CD4-positive, alpha-beta T cell treated with Interleukin-1 beta for 1 hour (primary cell): ENCODE measurements around the gene SPSB1.
A peak's percentile ranks its signal among the peaks of the same experiment; 100 is the strongest.
"Not testable (repeated sequence)": the region's sequence is repeated elsewhere in the genome, so short reads cannot be mapped to it uniquely, and the experiment has no call there.

Source experiments
- DNase-seq, 2 donors: peaks; one replicate each; pipeline ENCODE4 v3.0.0-alpha.2; 2020 to 2022

SPSB1 gene

DNA sequence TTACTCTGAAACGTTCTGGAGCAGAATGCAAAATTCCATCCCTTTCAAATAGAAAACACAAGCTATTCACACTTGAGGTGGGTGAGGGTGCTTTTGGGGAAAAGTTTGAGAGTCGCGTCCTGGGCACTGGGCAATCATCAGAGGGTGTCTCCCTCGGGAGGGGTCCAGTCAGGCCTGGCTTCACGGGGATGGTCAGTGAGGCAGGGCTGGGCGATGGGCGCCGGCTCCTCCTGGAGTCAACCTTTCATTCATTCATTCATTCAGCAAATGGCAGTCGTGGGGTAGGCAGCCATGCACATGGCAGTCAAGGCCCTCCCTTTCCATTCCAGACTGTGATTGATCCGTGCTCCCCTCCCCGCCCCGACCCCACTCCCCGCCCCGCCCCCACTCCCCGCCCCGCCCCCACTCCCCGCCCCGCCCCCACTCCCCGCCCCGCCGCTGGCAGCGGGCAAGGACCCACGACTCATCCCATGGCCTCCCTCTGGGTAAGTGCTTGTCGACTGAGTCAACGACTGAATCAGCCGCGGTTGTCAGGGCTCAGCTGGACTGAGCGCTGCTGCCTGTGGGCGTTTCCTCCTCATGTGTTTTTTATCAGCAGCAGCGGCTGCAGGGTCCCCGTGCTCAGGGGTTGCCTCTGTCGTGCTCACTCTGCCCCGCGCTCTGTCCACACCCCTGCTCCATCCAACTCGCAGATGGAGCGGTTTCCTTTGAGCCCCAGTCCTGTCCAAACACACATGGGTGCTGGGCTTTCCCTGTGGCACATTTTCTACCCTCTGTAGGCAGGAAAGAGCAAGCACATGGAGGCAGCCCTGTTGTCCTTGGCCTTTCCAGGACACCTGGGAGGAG is 12.5 kb upstream of the SPSB1 start:
- DNase-seq: no peak

DNA sequence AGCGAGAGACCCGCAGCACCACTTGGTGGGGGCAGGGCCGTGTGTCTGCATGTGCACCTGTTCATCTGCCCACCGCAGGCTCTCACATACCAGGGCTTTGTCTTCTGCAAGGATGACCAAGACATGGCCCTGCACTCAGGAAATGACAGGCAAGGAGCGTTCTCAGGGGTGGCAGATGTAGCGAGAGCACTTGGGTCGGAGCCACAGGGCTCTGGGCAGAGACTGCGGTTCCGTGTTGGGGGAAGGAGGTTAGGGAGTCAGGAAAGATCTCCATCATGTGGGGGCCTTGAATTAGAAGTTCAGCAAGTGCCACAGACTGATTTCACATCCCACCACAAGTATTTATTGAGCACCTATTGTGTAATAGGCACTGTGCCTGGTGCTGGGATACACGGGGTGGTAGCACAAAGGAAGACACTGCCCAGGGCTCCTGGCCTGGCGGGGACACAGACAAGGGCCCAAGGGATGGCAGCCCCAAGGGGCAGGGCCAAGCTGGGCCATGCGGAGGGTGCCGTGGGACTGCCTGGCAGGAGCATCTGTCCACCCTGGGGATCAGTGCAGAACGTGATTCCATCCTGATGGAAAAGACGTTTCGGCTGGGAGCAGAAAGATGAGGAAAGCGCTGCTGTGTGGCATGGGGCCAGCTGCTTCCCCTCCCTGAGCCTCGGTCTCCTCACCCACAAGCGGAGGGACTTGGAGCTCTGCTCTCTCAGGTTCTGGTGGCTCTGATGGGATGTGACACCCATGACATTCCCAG is 11.4 kb upstream of the SPSB1 start:
- DNase-seq: no peak

DNA sequence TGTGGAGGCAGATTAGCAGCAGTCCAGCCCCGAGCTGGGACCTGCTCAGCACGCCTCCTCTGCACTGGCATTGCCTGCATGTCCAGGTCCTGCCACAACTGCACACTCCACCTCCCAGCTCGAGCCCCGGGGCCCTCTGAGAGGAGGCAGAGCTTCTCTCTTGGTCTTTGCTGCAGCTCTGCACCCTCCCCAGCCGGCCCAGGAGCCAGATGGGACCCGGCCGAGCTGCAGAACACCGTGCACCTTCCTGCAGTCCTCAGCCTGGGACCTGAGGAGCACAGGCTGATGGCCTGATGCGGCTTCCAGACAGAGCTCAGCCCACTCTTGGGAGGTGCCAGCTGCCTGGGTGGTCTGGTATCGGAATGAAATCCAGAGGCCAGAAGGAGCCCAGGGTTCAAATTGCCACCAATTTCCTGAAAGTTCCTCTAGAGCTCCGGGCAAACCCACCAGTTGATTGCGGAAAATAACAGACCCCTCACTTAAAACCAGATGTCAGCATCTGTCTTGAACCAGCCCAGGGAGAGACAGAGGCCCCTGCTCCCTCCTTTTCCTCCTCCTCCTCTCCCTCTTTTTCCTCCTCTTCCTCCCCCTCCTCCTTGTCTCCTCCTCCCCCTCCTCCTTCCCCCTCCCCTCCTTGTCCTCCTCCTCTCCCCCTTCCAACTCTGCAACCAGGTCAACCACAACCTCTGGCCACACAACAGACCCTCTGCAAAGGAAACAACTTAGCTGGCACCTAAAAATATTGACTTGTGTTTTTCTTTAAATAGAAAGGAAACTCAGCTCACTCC is 10.6 kb upstream of the SPSB1 start:
- no peak for DNase-seq

- no peak for DNase-seq
Observed at GRCh38 chr1:9282696-9282955, 10.1 kb upstream of the SPSB1 start.

- no peak for DNase-seq
Observed at GRCh38 chr1:9284061-9284460, 8.6 kb upstream of the SPSB1 start.

DNA sequence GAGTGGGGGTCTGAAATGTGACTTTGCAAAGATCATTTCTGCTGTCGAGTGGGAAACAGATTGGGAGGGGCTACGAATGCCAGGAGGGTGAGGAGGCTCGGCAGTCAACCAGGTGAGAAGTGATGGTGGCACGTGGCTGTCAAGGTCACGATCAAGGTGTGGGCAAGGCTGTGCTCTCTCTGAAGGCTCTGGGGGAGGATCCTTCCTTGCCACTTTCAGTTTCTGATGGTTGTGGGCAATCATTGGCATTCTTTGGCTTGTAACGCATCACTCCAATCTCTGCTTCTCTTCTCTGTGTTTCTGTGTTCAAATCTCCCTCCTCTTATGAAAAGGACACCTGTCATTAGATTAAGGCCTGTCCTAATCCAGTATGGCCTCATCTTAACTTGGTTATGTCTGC is 6.1 kb upstream of the SPSB1 start:
- DNase-seq: no peak

DNA sequence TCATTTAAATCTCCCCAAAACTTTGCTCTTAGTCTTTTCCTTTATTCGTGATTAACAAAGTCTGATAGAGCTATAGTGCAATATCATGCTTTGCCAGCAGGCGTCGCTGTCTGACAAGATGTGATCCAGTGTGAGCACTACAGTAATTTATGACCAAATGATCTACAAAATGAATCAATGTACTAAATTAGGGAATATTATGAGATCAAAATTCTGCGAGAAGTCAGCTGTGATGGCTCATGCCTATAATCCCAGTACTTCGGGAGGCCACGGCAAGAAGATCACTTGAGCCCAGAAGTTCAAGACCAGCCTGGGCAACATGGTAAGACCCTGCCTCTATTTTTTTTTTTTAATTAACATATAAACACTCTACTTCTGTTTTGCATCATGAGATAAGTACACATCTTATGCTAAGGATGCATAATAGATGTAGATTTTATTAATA is 3.6 kb upstream of the SPSB1 start:
- peak; percentile 76 to 85 for DNase-seq

DNA sequence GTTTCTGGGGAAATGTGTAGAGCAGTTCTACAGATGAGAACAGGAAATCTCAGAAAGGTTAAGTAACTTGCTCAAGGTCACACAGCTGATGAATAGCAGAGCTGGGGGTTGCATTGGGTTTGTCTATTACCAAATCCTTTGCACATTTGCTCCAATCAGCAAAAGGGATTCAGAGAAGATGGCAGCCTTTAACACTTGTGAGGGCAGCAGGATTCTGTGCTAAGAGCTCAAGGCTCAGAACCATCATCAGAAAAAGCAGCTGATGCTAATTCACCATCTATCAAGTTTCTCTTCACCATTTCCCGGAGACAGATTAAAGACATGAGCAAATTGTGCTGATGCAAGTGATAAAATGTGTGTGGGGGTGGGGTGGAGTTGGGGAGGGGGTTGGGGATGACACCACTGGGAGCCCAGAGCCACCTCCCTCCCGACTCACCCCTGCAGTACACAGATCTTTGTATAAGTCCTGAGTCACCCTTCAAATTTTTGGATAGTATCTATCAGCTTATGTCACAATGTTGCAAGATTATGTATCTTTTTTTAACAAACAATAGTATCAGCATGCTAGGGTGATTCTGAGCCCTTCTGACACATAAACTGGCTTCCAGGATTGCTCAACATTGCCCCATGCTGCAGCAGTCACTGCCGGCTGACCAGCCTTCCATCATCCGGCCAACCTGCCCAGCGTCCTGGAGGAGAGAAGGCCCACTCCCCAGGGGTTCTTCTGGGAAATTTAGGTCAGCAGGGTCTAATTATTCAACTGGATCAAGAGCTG is 2.8 kb upstream of the SPSB1 start:
- DNase-seq: peak in 1 of 2 donors; percentile 41

DNA sequence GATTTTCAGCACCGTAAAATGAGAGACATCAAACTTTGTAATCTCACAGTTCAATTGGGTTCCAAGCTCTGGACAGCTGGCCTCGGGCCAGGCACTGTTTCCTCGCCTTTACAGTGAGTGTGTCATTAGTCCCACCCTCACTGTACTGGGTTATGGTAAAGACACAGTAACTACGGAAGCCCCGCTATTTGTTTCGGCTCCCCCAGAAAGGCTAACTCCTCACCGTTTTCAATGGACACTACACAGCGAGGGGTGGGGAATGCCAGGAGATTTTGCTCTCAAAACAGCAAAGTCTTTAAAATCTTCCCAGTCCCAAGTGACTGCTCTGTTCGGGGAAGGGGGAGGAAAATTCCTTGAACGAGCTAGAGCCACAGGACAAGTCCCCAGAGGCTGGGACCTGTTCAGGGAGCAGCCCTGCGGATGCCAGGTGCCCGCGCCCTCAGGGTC is 757 bp upstream of the SPSB1 start:
- no peak for DNase-seq

- no peak for DNase-seq
Observed at GRCh38 chr1:9293241-9293532, 493 bp downstream of the SPSB1 start.

DNA sequence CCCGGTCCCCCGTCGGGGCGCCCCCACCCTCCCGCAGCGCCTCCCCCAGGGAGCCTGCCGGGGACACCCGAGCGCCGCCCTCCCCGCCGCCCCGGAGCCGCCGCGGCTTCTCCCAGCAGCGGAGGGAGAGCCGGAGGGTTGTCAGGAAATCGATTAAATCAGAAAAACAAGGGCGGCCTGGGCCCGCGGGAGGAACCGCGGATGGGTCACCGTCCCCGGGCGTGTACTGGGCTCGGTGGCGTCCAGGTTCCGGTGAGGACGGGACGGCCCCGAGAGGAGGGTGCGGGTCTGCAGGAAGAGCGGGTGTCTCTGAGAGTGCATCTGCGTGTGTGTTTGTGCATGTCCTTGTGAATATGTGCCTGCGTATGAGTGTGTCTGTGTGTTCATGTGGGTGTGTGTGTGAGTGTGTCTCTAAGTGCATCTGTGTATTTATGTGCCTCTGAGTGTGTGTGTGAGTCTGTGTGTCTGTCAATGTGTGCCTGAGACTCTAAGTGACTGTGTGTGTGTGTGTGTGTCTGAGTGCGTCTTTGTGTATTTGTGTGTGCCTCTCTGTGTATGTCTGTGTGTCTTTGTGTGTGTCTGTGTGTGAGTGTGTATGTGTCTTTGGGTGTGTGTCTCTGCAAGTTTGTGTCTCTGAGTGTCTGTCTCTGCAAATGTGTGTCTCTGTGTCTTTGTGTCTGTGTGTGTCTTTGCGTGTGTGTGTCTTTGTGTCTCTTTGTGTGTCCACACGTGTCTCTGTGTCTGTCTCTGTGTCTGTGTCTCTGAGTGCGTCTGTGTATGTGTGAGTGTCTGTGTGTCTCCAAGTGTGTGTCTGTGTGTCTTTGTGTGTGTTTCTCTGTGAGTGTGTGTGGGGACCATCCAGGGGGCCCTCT is 1.1 kb downstream of the SPSB1 start:
- DNase-seq: peak; percentile 23 to 52

DNA sequence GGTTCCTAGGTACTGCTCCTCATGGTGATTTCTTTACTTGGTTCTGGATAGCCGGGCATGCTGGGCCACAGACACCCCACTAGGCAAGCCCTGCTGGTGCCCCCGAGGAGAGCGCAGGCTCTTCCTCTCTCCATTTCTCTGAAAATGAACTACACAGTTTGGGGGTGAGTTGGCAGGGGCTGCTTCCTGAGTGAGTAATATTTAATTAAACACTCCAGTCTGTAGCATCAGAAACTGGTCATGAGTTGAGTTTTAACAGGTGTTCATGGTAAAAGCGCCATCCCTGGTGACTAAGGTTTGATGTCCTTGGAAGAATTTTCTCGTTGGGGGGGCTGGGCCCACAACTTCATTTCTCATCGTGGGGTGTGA is 1.7 kb downstream of the SPSB1 start:
- no peak for DNase-seq

DNA sequence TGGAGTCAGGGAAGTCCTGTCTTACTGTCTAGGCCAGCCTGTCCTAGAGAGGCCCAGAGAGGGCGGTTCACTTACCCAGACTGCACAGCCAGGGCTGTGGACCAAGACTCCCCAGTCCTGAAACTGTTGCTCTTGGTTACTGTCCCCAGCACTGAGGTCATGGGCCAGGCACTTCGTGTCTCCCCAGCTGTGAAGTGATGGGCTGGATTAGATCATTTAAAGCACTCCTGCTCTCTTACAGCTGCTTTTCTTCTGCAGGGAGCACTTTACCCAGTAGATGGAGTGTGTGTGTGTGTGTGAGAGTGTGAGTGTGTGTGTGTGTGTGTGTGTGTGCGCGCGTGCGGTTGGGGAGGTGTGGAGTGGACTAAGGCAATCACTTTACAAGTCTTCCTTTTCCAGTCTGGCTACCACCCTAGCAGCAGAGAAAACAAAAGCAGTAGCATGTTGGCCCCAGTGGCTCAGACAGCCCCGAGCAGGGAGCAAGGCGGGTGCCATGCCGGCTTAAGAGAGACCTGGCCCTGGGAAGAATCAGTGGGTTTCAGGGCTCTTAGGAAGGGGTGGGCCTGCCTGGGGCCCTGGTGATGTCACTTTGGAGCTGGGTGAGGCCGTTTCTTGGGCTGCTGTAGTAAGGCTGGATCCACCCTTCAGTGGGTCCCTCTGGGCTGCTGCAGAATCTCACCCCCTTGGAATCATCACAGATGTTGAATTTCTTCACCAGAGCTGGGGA is 2.4 kb downstream of the SPSB1 start:
- DNase-seq: peak in 1 of 2 donors; percentile 22

DNA sequence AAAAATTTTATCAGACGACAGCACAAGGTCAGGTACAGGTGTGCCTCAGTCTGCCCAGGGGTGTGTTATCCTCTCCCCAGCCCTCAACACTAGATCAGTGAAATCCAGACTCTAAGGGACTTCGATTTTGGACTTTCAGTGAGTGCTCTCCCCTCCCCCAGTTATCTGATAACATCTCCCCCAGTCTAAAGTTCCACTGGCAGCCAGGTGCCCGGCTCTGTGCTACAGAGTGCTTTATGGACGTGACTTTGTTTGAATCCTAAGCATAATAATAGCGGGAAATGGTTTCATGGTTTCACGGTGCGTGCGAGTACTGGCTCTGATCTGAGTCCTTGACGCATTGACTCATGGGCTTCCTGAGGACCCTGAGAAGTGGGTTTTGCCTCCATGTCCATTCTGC is 3.2 kb downstream of the SPSB1 start:
- no peak for DNase-seq

- no peak for DNase-seq
Observed at GRCh38 chr1:9296850-9297249, 4.2 kb downstream of the SPSB1 start.

- no peak for DNase-seq
Observed at GRCh38 chr1:9297831-9298230, 5.1 kb downstream of the SPSB1 start.

GRCh38 chr1:9298282-9298681 is 5.6 kb downstream of the SPSB1 start:
- DNase-seq: no peak

DNA sequence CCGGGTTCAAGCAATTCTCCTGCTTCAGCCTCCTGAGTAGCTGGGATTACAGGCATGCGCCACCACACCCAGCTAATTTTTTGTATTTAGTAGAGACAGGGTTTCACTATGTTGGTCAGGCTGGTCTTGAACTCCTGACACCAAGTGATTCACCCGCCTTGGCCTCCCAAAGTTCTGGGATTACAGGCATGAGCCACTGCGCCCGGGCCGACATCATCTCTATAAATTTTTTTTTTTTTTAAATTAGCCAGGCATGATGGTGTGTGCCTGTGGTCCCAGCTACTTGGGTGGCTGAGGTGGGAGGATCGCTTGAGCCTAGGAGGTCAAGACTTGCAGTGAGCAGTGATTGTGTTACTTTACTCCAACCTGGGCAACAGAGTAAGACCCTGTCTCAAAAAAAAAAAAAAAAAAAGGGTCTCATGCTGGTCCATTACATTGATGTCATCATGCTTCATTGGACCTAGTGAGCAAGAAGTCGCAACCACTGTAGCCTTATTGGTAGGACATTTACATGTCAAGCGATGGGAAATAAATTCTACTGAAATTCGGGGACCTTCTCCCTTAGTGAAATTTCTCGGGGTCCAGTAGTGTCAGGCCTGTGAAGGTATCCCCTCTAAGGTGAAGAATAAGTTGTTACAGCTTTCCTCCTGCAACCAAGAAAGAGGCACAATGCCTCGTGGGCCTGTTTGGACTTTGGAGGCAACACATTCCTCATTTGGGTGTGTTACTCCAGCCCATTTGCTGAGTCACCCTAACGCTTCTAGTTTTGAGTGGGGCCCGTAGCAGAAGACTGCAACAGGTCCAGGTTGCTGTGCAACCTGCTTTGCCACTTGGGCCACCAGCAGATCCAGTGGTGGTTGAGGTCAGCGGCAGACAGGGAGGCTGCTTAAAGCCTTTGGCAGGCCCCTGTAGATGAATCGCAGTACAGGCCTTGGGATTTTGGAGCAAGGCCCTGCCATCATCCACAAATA is 7.2 kb downstream of the SPSB1 start:
- not testable (repeated sequence) for DNase-seq

- DNase-seq: no peak
Observed at GRCh38 chr1:9300573-9300972, 7.9 kb downstream of the SPSB1 start.
